B cell (primary cell): ENCODE results near the gene TBC1D2. TPM values are rescaled to one million over a fixed set of nuclear protein-coding genes. Genes with fewer than 3 reads are reported as not detected.

Experiments used
- ATAC-seq: fragments of 200-7000 bp; cut with Tn5 transposase; one replicate; pipeline ENCODE4 v1.10.0; 2021; ENCODE audit warnings: low read depth, mild to moderate bottlenecking, moderate number of reproducible peaks, moderate library complexity
- CTCF ChIA-PET: fragments of 350-600 bp; sonication (Branson Sonifier 250); formaldehyde crosslinking; loops from one replicate; lab custom pipeline; 2021; ENCODE audit warnings: antibody characterized with exemption, inconsistent platforms; lab: Charles Lee
- POLR2A ChIA-PET: fragments of 350-600 bp; sonication (Branson Sonifier 250); formaldehyde crosslinking; loops from one replicate; lab custom pipeline; 2021; ENCODE audit warnings: antibody characterized with exemption; lab: Charles Lee
- DNase-seq: peaks from one replicate; pipeline ENCODE4 v3.0.0; 2013
- H2AFZ ChIP-seq: 2 replicates; pipeline ENCODE4 v1.6.1; 2012; ENCODE audit warnings: mild to moderate bottlenecking, low read depth, low read length; ENCODE audit not compliant: insufficient read depth, poor library complexity, severe bottlenecking
- H3K27ac ChIP-seq, 2 donors: 1 replicate in 1 of 2; 2 replicates in 1 of 2; pipeline ENCODE4 v1.5.1; 2012 to 2013; ENCODE audit warnings: low read length in 2 of 2, mild to moderate bottlenecking in 2 of 2, moderate library complexity in 1 of 2
- H3K27me3 ChIP-seq, 4 experiments: fragments of 200-600 bp in 1 of 4; sonication (generic) in 1 of 4; replicated peaks in 1 of 4; 1 replicate in 2 of 4; 2 replicates in 2 of 4; pipeline versions ENCODE4 v1.6.1 to v1.7.0; 2013 to 2016; ENCODE audit warnings: low read length in 3 of 4, mild to moderate bottlenecking in 2 of 4, mixed read lengths in 1 of 4, moderate library complexity in 1 of 4; ENCODE audit not compliant: insufficient read depth in 4 of 4, control insufficient read depth in 3 of 4; ENCODE audit errors: control extremely low read depth in 1 of 4
- H3K36me3 ChIP-seq, 2 experiments: replicated peaks in 1 of 2; 1 replicate in 1 of 2; 2 replicates in 1 of 2; pipeline versions ENCODE4 v1.6.1 to v1.7.1; 2013; ENCODE audit warnings: low read length in 1 of 2; ENCODE audit not compliant: insufficient read depth in 2 of 2, control insufficient read depth in 1 of 2; ENCODE audit errors: control extremely low read depth in 1 of 2, extremely low read depth in 1 of 2
- H3K4me1 ChIP-seq, 2 donors: fragments of 200-600 bp in 1 of 2; sonication (generic) in 1 of 2; 1 replicate in 1 of 2; 2 replicates in 1 of 2; pipeline versions ENCODE4 v1.5.1 to v1.6.1; 2013 to 2017; ENCODE audit warnings: low read length in 2 of 2; ENCODE audit not compliant: control insufficient read depth in 2 of 2, insufficient read depth in 2 of 2
- H3K4me2 ChIP-seq: replicated peaks from 2 replicates; pipeline ENCODE3; 2012; ENCODE audit warnings: mild to moderate bottlenecking, low read depth, low read length; ENCODE audit not compliant: poor library complexity, severe bottlenecking
- H3K4me3 ChIP-seq, 5 experiments: fragments of 200-600 bp in 1 of 5; sonication (generic) in 1 of 5; 1 replicate in 3 of 5; 2 replicates in 2 of 5; pipeline versions ENCODE4 v1.5.1 to v1.7.0; 2011 to 2016; ENCODE audit warnings: low read length in 4 of 5, mild to moderate bottlenecking in 4 of 5, low read depth in 2 of 5, control low read depth in 1 of 5, moderate library complexity in 1 of 5; ENCODE audit not compliant: insufficient read depth in 1 of 5; ENCODE audit errors: control extremely low read depth in 1 of 5, extremely low read depth in 1 of 5
- H3K79me2 ChIP-seq: fragments of 200-600 bp; sonication (generic); one replicate; pipeline ENCODE4 v1.6.0; 2016; ENCODE audit warnings: low read length; ENCODE audit not compliant: control insufficient read depth, insufficient read depth
- H3K9ac ChIP-seq: fragments of 200-600 bp; sonication (generic); 2 replicates; pipeline ENCODE4 v1.6.1; 2017; ENCODE audit warnings: mild to moderate bottlenecking, low read length, moderate library complexity
- H3K9me3 ChIP-seq, 3 donors: one replicate each; pipeline versions ENCODE4 v1.6.1 to v1.7.1; 2013; ENCODE audit warnings: low read length in 2 of 3; ENCODE audit not compliant: control insufficient read depth in 2 of 3, insufficient read depth in 1 of 3; ENCODE audit errors: control extremely low read depth in 1 of 3
- H4K20me1 ChIP-seq: 2 replicates; pipeline ENCODE4 v1.6.0; 2012; ENCODE audit warnings: mild to moderate bottlenecking, low read length; ENCODE audit not compliant: insufficient read depth, control insufficient read depth, poor library complexity, severe bottlenecking
- H3K27ac Mint-ChIP-seq: one replicate; pipeline ENCODE4 v1.8.0; 2021; ENCODE audit warnings: mixed read lengths
- H3K27me3 Mint-ChIP-seq: one replicate; pipeline ENCODE4 v1.8.0; 2021; ENCODE audit warnings: mixed read lengths
- H3K4me1 Mint-ChIP-seq: one replicate; pipeline ENCODE4 v1.8.0; 2021; ENCODE audit warnings: mixed read lengths
- H3K4me3 Mint-ChIP-seq: one replicate; pipeline ENCODE4 v1.8.0; 2021; ENCODE audit warnings: mixed read lengths
- H3K9me3 Mint-ChIP-seq: one replicate; pipeline ENCODE4 v1.8.0; 2022; ENCODE audit warnings: mixed read lengths; ENCODE audit not compliant: insufficient read depth
- EZH2 ChIP-seq: IDR thresholded peaks from 2 replicates; pipeline ENCODE4 v1.6.1; 2012; ENCODE audit warnings: borderline replicate concordance, low read depth, mild to moderate bottlenecking, moderate library complexity, low read length; ENCODE audit not compliant: insufficient read depth, poor library complexity, severe bottlenecking
- WGBS: methylation state at CpG from one replicate; pipeline ENCODE4 v1.1.5; 2013; ENCODE audit warnings: missing lambda C conversion rate; ENCODE audit not compliant: insufficient coverage; 5-methylcytosine and 5-hydroxymethylcytosine counted together
- intact Hi-C: fragments of 100-400 bp; cut with micrococcal nuclease; formaldehyde crosslinking; loops from one replicate; pipeline ENCODE4 v1.10.0; 2022
- polyA plus RNA-seq: library from polyadenylated mRNA; depleted of rRNA; stranded (reverse); fragments of >200 nt; gene quantifications from 2 replicates; pipeline ENCODE4 v1.2.3, GENCODE V29; 2012
- total RNA-seq, 2 donors: library from RNA; stranded (reverse); fragments of 120-200 nt in 1 of 2; gene quantifications; 1 replicate in 1 of 2; 2 replicates in 1 of 2; pipeline versions ENCODE4 v1.2.3 to v1.2.4, GENCODE V29; 2013 to 2022
- TF ChIP-seq, protein P1 (sequence below): fragments of 200-600 bp; IDR thresholded peaks from one replicate; pipeline ENCODE4 v1.8.0; 2022; ENCODE audit warnings: antibody characterized with exemption, mild to moderate bottlenecking

Gene TBC1D2
- total and polyA plus RNA-seq, 2 donors (not counting 1 experiment from before 2014, with no cell fraction given) = 5.0 to 5.3 TPM

DNA sequence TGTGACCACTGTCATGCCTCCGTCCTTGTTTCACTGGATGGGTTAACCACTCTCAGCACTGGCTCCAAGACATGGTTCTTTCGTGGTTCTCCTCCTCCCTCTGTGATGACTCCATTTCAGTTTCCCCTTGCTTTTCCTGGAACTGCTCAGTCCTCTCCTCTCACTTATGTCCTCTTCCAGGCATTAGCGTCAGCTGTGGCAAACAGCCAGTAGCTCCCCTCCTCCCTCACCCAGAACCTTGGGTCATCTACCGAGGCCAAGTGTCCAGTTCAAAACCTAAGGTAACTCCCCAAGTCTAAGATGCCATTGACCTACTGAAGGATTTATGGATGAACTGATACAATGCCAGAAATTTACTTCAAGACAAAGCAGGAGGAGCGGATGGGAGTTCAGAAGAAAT lies 53.2 kb downstream of the TBC1D2 start:
- H3K9me3 Mint-ChIP-seq = no peaks in the 10 kb centered on the region
- H3K4me1 Mint-ChIP-seq = peaks cover 12% of the 10 kb centered on the region
- CTCF ChIA-PET = interaction anchor here (1.1 kb wide), 1 partner anchor 15 kb away, joined by 3 read pairs; no protein-coding TSS in a partner anchor
- WGBS = 92% methylated on average over 2 of the region's 5 CpGs
- Histone ChIP-seq H3K27me3 (no peaks in the 10 kb centered on the region), H3K4me1 (peaks cover 4 to 19% of the 10 kb centered on the region in 2 donors), H3K4me3 (no peak overlapping the region), H3K27ac (no peak overlapping the region), H3K36me3 (peaks cover 0 to under 1% of the 10 kb centered on the region in 2 experiments), H4K20me1 (no peaks in the 10 kb centered on the region), H3K9me3 (no peaks in the 10 kb centered on the region), H2AFZ (no peak overlapping the region), H3K4me2 (no peak overlapping the region), H3K79me2 (no peaks in the 10 kb centered on the region), H3K9ac (no peak overlapping the region)
- intact Hi-C loops = no loop called here
- H3K4me3 Mint-ChIP-seq = no peak overlapping the region
- POLR2A ChIA-PET = no interaction called here
- no peak for TF ChIP-seq EZH2
- TF ChIP-seq, protein P1, sequence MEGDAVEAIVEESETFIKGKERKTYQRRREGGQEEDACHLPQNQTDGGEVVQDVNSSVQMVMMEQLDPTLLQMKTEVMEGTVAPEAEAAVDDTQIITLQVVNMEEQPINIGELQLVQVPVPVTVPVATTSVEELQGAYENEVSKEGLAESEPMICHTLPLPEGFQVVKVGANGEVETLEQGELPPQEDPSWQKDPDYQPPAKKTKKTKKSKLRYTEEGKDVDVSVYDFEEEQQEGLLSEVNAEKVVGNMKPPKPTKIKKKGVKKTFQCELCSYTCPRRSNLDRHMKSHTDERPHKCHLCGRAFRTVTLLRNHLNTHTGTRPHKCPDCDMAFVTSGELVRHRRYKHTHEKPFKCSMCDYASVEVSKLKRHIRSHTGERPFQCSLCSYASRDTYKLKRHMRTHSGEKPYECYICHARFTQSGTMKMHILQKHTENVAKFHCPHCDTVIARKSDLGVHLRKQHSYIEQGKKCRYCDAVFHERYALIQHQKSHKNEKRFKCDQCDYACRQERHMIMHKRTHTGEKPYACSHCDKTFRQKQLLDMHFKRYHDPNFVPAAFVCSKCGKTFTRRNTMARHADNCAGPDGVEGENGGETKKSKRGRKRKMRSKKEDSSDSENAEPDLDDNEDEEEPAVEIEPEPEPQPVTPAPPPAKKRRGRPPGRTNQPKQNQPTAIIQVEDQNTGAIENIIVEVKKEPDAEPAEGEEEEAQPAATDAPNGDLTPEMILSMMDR = no peak
- ATAC-seq (no peak), DNase-seq (no peak)
- no peak overlapping the region for H3K27ac Mint-ChIP-seq
- H3K27me3 Mint-ChIP-seq = no peaks in the 10 kb centered on the region

DNA sequence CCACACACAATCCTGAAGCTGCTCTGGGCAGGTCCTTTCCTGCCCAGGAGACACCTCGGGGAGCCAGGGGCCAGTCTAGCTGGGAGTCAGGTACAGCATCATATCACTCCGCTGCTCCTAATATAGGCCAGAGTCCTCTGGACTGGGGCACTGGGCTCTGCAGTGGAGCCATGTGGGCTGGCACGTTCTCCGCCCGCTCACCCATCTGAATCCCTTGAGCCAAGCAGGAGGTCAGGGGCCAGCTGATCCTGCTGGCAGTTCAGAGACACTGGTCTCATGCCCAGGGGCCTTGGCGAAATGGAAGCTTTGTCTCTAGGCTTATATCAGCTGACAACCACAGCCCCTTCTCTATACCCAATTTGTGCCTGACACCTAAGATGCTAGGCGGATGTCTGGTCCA lies 53.7 kb downstream of the TBC1D2 start:
- Histone ChIP-seq H4K20me1 (no peaks in the 10 kb centered on the region), H3K9ac (no peak overlapping the region)
- POLR2A ChIA-PET = no interaction called here

More for the DNA sequence above, 53.7 kb downstream of the TBC1D2 start:
- Histone ChIP-seq H3K4me1 (peaks cover 4 to 19% of the 10 kb centered on the region in 2 donors), H3K4me2 (no peak overlapping the region), H3K9me3 (no peaks in the 10 kb centered on the region), H2AFZ (no peak overlapping the region), H3K4me3 (no peak overlapping the region), H3K36me3 (no peaks in the 10 kb centered on the region), H3K27me3 (no peaks in the 10 kb centered on the region), H3K27ac (no peak overlapping the region), H3K79me2 (no peaks in the 10 kb centered on the region)
- Mint-ChIP-seq H3K27me3 (no peaks in the 10 kb centered on the region), H3K27ac (no peak overlapping the region), H3K9me3 (no peaks in the 10 kb centered on the region), H3K4me1 (peaks cover 12% of the 10 kb centered on the region), H3K4me3 (no peak overlapping the region)
- DNase-seq (no peak), ATAC-seq (no peak)
- no peak for TF ChIP-seq EZH2
- TF ChIP-seq, protein P1 = no peak
- intact Hi-C loops = no loop called here
- WGBS = 97% methylated on average over 7 of the region's 7 CpGs
- CTCF ChIA-PET = interaction anchor here (1.1 kb wide), 1 partner anchor 15 kb away, joined by 3 read pairs; no protein-coding TSS in a partner anchor
